ENCODE results near the gene C5orf46.

- no peak for TF ChIP-seq TARDBP (IDR thresholded peaks at IDR 0.05)
- TF ChIP-seq PKNOX1 (IDR thresholded peaks at IDR 0.05) = no peak
- TF ChIP-seq SUZ12 (IDR thresholded peaks at IDR 0.05) = no peak
- no peak for TF ChIP-seq L3MBTL2 (conservative IDR thresholded peaks at IDR 0.05)
- no peak for TF ChIP-seq FOXK2 (IDR thresholded peaks at IDR 0.05)
- no peak for TF ChIP-seq FOXM1 (IDR thresholded peaks at IDR 0.05; ENCODE audit: borderline replicate concordance)
- TF ChIP-seq ZNF384 (IDR thresholded peaks at IDR 0.05) = no peak
- TF ChIP-seq BHLHE40 (IDR thresholded peaks at IDR 0.05; ENCODE audit: borderline replicate concordance) = no peak
- TF ChIP-seq ARNT (IDR thresholded peaks at IDR 0.05) = no peak
- no peak for TF ChIP-seq NFRKB (IDR thresholded peaks at IDR 0.05)
Observed at GRCh38 chr5:147898875-147899401, 7.4 kb downstream of the C5orf46 start.

Measured in HEK293T (cell line).